WERI-Rb-1 (cell line): ENCODE results near the gene EIF2S3.

Experiments
- DNase-seq: peaks from one replicate; pipeline ENCODE4 v3.0.0-alpha.2; 2020
- H3K27ac ChIP-seq: fragments of 250-450 bp; sonication (Bioruptor Pico); 2 replicates; pipeline ENCODE4 v1.5.1; 2020; ENCODE audit warnings: mild to moderate bottlenecking, moderate library complexity
- H3K27me3 ChIP-seq: fragments of 250-450 bp; sonication (Bioruptor Pico); 2 replicates; pipeline ENCODE4 v1.5.1; 2021; ENCODE audit warnings: mild to moderate bottlenecking, low read depth, moderate library complexity; ENCODE audit not compliant: insufficient read depth, severe bottlenecking
- H3K36me3 ChIP-seq: fragments of 250-450 bp; sonication (Bioruptor Pico); 2 replicates; pipeline ENCODE4 v1.5.1; 2020; ENCODE audit warnings: mild to moderate bottlenecking, moderate library complexity
- H3K4me3 ChIP-seq: 2 replicates; pipeline ENCODE4 v1.5.1; 2011; ENCODE audit warnings: low read depth, mild to moderate bottlenecking, control low read depth, low read length
- H3K9me3 ChIP-seq: fragments of 250-450 bp; sonication (Bioruptor Pico); 2 replicates; pipeline ENCODE4 v1.5.1; 2021; ENCODE audit warnings: mild to moderate bottlenecking, moderate library complexity; ENCODE audit not compliant: severe bottlenecking
- TF ChIP-seq, protein P1 (sequence below): IDR thresholded peaks from 2 replicates; pipeline ENCODE4 v1.5.1; 2011; ENCODE audit warnings: low read depth, mild to moderate bottlenecking, control low read depth, inconsistent platforms, low read length

Gene EIF2S3

DNA sequence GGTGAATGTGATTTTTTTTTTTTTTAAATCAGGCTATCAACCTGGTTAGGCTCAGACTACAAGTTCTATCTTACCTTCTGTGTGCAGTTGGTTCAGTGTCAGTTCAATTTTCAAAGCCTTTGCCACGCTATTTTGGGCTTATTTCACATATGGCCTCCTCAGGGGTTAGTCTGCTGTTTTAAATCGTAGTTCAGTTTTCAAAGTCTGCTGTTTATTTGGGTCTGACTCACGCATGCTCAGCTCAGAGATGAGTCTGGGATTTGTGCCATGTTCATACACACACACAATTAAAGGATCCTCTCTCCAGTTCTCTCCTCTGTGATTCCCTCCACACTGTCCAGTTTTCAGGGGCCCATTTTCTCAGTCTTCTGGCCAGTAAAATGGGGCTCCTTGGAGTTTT lies 62.5 kb downstream of the EIF2S3 start:
- H3K27me3 ChIP-seq: no peaks in the 10 kb centered on the region
- no peaks in the 10 kb centered on the region for H3K9me3 ChIP-seq
- H3K27ac ChIP-seq: no peak overlapping the region
- TF ChIP-seq, protein P1, sequence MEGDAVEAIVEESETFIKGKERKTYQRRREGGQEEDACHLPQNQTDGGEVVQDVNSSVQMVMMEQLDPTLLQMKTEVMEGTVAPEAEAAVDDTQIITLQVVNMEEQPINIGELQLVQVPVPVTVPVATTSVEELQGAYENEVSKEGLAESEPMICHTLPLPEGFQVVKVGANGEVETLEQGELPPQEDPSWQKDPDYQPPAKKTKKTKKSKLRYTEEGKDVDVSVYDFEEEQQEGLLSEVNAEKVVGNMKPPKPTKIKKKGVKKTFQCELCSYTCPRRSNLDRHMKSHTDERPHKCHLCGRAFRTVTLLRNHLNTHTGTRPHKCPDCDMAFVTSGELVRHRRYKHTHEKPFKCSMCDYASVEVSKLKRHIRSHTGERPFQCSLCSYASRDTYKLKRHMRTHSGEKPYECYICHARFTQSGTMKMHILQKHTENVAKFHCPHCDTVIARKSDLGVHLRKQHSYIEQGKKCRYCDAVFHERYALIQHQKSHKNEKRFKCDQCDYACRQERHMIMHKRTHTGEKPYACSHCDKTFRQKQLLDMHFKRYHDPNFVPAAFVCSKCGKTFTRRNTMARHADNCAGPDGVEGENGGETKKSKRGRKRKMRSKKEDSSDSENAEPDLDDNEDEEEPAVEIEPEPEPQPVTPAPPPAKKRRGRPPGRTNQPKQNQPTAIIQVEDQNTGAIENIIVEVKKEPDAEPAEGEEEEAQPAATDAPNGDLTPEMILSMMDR: no peak
- no peak overlapping the region for H3K4me3 ChIP-seq
- no peak for DNase-seq
- H3K36me3 ChIP-seq: no peaks in the 10 kb centered on the region

DNA sequence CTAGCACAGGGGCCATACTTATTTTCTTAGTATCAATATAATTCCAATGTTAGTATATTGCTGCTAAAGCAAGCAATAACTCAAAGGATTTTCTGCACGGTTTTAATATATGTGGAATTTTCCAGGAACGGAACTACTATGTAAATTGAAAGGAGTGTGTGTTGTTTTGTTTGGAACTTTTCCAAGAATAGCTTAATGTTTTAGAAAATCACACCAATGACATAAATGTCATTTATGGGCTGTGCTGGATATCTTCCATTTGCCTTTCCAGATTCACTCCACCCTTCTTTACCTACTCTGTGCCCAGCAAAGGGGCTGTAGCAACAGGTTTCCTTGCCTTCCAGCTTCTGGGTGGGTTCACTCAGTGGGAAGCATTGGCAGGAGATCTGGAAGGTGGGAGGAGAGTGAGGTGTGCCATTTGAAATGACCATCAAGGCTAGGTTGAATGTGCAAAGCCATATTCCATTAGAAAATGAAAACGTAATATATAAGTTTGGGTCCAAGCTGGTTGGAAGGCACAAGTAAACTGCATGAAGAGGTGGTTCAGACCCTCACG lies 69.6 kb downstream of the EIF2S3 start:
- Histone ChIP-seq H3K27ac (no peak overlapping the region), H3K27me3 (no peaks in the 10 kb centered on the region), H3K36me3 (no peaks in the 10 kb centered on the region), H3K9me3 (no peaks in the 10 kb centered on the region), H3K4me3 (no peak overlapping the region)
- DNase-seq: no peak
- TF ChIP-seq, protein P1: no peak

DNA sequence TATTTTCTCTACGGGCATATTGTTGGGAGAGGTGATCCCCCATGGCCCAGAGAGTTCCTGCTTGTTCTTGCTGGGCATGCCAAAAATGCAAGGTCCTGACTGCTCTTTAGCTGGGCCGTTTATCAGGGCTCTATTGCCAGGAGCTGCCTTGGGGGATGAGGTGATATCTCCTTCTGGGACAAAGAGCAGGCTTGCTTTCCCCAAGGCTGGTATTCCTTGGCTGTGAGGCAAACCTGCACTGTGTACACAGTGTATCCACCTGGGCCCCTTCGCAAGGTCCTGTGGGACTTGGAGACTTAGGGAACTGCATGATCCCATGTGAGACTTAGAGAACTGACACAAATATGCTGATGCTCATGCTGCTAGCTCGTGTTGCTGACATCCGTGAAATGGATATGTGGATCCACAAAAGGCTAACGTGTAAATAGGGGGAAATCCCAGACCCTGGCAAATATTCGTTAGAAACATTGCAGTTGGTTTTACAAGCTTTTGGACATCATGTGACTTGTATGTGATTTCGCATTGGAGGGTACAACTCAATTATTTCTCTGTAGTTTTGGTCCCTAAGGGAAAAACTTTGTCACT lies 70.4 kb downstream of the EIF2S3 start:
- H3K4me3 ChIP-seq: no peak overlapping the region
- TF ChIP-seq, protein P1: no peak
- H3K27me3 ChIP-seq: no peaks in the 10 kb centered on the region
- H3K9me3 ChIP-seq: no peaks in the 10 kb centered on the region
- no peak overlapping the region for H3K27ac ChIP-seq
- no peaks in the 10 kb centered on the region for H3K36me3 ChIP-seq
- no peak for DNase-seq
